NCI-H2196 treated with DMSO at 0.1 percent for 48 hours (cell line): ENCODE data around the gene SLC6A13.

ENCODE experiments used
- DNase-seq: peaks from one replicate; lab custom pipeline; 2025; ENCODE audit not compliant: unreplicated experiment; lab: John Stamatoyannopoulos, UW

SLC6A13 gene

DNA sequence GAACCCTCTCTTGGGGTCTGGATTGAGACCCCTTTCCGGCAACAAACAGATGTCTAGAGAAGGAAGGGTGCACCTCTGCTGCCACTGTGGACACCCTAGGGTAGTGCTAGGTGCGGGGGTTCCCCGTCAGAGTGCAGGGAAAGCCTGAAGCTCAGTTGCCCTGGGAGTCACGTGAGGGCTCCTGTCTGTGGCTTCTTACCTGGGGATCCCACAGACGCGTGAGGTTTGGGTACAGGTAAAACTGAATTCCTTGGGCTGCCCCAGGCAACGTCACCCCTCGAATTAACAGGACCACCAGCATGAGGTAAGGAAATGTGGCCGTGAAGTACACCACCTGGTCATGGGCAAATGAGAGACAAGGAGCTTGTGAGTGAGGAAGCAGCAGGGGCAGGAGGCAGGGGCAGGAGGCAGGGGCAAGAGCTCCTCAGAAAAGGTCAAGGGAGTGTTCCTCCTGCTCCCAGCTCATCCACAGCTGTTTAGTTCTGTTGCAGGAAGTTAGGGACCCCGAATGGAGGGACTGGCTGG, 27.7 kb downstream of the SLC6A13 start:
- no peak for DNase-seq

DNA sequence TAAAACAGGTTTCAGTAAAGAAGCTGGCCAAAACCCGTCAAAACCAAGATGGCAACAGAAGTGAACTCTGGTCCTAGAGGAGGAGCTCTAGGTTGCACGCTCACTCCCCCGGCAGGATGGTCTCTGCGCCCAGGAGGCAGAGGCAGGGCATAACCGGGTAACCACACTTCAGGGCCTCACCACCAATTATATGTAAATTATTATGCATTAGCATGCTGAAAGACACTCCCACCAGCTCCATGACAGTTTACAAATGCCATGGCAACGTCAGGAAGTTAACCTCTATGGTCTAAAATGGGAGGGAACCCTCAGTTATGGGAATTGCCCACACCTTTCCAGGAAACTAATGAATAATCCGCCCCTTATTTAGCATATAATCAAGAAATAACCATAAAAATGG, 28.6 kb downstream of the SLC6A13 start:
- DNase-seq: no peak

DNA sequence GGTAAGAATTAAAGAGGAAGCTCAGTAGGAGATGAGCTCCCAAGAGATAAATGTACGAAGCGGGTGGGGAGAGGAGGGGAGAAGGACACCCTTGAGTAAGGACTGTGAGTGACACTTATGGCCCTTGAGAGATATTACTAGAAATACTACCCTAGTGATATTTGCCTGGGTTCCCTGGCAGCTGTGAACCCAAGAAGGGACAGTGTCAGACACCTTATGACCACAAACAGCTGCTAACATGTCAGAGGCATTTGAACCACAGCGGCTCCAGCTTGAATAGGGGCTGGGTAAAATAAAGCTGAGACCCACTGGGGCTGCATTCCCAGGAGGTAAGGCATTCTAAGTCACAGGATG, 29.0 kb downstream of the SLC6A13 start:
- DNase-seq: no peak

DNA sequence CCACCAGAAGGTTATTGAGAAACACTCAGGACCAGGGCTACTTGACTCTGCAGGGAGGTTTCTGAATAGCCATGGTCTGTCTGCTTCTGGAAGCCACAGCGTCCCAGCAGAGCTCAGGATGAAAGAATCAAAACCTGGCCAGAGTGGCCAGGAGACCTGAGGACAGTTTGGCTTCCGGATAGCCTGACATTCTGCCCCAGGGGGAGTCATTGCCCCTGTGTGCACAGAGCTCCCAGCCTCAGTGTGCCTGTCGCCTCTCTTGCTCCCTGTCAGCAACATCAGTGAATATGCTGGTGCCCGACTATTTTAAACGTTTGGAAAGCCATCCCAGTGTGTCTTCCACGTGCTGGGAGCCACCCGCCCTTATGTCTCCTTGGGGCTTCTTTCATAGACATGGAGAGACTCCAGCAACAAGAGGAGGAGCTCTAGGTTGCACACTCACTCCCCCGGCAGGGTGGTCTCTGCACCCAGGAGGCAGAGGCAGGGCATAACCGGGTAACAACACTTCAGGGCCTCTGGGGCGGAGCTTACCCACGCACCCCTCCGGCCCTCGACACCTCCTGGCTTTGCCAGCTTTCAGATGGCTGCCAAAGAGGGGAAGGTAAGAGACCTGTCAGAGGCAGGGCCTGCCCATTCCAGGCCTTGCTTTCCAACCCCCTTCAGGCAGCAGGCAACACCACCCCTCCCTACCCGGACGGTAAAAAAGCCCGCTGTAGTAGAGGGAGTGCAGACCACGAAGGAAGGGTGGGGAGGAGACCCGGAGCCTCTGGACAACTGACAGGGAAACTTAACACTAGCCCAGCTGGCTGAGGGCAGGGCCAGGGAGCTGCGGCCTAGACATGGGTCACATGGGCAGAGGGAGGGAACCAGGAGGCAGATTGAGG, 29.7 kb downstream of the SLC6A13 start:
- no peak for DNase-seq

DNA sequence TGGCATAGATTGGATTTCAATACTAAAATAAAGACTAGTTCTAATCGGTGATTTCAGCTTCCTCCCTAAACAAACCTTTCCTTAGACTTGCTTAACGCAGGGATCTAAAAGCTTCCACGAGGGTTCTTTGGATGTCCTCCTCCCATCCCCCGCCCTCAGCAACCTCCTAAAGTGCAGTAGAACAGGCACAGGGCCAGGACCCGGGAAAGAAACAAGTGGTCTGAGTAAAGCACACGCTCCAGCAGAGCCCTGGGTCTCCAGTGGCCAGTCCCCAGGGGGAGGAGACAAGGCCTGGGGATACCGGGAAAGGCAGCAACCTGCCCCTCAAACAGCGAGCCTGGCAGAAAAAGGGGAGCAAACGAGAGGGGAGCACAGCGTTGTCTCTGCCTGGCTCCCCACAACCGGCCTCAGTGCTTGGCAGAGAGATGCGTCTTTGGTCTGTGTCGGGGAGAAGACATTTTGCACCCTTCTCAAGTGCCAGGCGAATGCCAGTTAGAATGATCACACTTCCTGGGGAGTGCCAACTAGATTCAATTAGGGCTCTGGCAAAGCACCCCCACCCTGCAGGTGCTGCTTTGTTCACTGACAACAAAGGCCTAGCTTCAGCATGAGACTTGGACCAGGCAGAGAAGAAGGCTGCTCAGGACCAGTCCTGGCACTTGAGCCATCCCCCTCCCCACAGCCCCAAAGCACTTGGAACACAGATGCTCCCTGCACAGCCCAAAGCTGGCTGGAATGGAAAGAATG, 31.5 kb downstream of the SLC6A13 start:
- DNase-seq: peak; percentile 3

DNA sequence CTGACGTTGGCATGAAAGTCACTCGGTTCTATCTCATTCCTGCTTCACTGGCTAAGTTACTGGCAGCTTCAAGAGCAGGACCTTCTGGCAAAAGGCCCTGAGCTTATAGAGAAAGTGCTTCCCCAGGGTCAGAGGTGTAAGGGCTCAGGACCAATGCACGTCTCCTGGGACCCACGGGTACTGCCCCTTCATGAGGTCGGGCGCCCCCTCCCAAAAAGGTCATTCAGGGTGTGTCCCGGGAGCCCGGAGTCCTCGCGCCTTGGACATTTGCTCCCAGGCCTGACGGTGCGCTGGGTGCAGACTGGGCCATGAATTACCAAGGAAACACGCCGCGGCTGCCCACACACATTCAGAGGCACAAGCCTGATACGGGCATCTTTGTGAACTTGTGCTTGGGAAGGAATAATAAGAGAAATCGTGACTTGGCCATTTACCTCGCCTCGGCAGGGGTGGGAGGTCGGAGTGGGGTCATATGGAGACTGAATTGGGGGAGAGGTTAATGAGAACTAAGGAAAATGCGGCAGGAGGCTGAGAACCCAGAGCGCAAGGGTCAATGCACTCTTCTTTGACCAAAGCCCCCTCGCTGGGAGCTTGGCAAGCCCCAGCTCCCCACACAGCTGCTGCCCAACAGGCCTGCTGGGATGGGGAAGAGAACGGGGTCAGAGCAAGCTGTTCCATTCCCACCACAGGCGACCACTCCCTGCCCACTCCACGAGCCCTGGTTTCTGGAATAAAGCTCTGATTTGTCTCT, 33.0 kb downstream of the SLC6A13 start:
- no peak for DNase-seq

DNA sequence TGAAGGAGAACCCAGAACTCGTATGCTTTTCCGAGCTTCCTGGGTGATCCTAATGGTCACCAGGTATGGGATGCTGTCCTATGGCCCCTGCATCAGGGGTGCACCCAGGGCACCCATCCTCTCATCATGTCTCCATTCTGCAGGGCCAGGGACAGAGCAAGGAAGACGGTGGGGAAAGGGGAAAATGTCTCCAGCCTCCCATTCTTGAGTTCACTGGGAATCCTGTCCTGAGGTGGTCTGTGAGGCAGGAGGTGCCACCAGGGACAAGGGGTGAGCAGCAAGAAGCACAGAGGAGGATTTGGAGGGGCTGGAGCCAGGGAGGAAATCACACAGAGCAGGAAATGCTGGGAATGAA, 33.8 kb downstream of the SLC6A13 start:
- no peak for DNase-seq

DNA sequence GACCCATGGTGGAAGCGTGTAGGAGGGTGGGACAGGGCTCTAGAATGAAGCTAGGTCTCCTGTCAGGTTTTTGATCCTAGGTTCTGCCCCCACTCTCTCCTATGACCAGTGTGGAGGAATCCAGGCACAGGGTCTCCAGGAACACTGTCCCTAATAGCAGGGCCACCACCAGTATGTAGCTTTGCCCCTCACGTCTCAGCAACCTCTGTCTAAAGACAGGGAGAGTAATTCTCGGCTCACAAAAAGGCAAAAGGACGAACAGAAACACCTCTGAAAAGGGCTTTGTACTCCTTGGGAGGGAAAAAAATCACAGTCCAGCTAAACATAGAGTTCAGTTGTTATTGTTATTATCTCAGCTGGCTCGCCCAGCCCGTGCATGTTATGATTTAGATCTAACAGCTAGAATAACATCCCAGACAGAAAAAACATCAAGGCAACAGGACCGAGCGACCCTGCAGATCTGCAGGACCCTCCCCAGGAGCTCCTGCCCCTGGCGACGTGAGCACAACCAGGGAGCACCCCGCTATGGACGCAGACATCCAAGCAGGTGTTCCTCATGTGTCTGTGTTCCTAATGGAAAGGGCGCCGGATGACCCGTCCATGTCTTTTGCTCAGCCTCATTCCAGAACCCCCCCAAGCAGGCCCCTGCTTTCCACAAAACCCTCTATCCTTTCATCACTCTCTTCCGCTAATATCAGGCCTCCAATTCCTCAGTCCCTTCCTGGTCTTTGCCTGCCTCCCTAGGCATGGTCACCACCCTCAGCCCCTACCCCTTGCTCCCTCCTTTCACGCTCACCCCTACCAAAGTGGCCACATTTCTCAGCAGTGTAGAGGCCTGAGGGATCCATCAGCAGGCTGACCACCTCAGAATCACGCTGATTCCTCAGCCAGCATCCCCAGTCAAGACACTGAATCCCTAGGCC, 34.5 kb downstream of the SLC6A13 start:
- DNase-seq: no peak

DNA sequence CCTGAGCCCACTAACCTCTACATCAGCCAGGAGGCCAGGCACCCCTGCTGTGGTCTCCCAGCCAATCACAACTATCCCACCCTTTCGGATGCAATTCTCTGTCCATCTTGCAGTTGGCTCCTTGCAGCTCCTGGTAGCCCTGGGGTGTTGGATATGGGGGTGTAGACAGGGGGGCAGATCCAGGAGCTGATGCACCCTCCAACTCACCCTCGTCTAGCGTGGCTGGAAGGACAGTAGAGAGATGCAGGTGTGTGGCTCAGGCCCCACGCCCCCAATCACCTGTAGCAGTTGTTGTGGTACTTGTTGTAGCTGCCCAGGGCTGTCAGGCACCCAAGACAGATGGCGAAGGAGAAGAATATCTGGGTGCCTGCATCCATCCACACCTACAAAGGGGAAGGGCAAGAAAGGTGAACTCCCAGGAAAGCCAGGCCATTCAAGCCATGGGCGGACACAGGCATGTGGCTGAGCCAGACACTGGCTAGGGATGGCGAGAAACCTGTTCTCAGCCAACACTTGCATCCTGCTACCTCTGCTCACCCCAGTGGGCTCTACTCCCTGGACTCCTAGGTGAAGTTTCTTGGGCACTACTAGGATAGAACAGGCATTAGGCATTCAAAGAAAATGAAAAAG, 35.2 kb downstream of the SLC6A13 start:
- no peak for DNase-seq

DNA sequence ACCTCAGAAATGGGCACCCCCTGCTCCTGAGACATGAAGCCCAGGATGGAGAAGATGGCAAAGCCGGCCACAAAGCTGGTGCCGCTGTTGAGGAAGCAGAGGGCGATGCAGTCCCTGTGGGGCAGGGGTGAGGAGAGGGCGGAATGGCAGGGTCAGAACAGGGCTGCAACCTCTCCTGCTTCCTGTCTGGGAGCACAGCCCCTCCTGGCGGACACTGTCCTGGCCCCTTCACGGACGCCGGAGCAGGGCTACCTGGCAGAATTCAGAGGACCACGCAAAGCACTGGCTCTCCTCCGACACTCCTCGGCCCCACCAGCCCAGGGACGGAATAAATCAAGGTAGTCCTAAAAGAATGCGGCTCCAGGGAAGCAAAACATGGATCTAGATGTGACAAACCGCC, 36.2 kb downstream of the SLC6A13 start:
- no peak for DNase-seq

DNA sequence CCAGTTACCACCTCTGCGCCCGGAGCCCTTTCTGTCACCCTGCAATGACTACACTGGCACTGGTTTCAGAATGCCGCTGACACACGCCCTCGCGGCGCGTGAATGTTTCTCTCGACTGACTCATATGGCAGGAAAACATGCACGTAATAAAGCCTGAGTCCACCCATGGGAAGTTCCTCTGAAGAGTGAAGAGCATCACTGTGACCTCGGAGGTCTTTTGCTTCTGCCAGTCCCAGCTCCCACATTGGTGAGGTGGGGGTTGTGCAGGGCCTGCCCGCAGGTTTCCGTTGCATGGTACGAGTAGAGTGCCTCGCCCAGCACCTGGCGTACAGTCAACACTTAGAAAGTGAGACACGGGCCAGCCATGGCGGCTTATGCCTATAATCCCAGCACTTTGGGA, 37.6 kb downstream of the SLC6A13 start:
- DNase-seq: no peak

DNA sequence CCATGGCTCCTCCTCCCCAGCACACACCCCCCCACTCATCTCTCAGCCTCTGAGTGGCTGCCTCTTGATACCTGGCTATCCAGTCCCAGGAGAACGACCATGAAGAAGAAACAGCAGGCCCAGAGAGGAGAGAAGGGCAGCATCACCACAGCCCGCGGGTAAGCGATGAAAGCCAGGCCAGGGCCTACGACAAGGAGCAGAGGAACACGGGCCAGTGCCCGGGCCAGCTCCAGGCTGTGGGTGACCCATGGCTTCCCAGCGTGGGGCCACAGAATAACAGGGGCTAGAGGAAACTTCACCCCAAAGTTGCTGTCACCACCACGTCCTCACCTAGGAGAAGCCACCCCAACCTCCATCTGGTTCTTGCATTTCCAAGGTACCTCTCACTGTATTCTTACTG, 38.3 kb downstream of the SLC6A13 start:
- DNase-seq: no peak

DNA sequence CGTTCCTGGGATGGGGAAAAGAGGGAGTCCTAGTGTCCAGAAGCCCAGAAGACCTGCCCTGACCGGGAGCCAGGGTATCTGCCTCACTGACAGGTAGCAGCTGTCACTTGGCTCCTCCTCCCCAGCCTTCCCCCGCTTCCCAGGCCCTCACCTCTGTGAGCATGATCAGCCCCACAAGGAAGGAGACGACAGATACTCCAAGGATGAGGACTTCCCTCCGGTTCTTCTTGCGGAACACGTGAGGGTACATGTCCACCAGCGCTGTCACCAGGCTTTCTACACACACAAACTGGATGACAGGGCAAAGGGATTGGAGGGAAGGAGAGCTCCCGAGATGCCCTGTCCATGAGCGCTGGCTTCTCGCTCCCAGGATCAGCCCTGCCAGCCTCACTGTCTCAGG, 38.8 kb downstream of the SLC6A13 start:
- DNase-seq: no peak

DNA sequence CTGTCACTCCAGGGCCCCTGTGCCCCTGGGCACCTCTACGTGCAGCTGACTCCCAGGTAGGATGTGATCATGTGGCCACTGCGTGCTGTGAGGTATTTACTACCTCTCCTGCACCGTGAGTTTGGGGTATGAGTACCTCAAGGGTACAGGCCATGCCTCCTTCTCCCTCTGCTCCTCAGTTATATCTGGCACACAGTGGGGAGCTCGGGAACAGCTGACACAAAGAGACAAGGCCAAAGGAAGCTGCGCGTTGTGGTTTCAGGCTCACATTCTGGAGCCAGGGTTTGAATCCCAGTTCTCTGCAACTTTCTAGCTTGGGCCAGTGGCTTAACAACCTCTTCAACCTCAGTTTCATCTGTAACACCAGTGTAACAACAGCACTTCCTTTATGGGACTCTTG, 40.9 kb downstream of the SLC6A13 start:
- no peak for DNase-seq

DNA sequence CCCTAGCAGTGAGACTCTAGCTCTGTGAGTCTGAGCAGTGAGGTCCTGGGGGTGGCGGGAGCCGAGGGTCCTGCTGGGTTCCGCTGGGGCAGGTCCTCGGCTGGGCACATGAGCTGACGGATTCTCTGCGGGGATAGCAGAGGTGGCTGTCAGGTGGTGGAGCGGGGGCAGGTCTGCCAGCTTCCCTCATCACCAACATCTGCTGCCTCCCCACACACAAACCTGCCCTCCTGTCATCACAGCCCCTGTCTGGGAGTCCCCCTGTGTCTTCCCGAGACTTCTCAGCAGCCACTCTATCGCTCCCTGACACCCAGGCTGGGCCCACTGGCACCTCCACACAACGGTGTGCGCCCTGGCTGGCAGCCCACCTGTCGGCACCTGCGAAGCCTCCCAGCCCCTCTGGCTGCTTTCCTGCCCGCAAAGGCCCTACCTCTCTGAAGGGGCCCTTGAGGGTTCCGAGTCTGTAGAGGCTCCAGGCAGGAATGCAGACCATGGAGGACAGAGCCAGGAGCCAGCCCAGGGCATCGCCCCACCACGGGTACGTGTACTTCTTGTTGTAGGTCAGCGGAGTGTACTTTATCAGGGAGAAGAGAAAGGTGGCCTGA, 41.6 kb downstream of the SLC6A13 start:
- no peak for DNase-seq

DNA sequence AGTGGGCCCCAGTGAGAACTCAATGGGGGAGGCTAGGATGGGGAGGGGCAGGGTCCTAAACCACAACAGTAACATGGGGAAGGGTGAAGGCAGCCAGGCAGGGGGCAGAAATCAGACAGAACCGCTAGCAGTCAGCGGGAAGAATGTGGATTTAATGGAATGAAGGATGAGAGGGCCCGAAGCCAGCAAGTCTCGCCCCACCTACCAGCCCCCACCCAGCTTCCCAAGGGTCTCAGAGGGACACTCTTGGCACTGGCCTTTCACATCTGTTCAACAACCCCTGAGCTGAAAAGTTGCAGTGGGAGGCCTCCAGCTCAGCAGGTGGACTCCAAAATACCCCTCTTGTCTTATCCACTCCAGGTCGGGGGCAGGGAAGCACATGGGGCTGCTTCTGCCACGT, 42.1 kb downstream of the SLC6A13 start:
- DNase-seq: no peak

DNA sequence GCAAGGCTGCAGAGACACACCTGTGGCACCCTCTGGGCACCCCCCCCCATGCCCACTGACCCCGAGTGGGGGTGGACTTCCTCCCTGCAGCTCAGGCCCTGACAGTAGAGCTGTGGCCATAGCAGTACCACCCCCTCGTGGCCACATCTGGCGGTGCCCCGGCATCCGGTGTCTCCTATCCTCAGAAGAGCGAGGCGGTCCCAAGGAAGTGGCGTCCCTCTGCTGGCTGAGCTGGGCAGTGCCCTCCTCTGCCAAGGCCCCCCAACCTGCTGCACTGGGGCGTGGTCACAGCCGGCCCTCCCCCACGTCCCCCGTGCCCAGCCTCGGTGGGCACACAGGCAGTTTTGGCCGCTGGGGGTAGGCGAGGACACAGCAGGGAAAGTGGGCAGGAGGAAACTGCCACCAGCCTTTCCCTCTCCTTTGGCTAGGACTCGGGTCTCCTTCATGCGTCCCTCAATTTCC, 42.7 kb downstream of the SLC6A13 start:
- DNase-seq: peak; percentile 9

DNA sequence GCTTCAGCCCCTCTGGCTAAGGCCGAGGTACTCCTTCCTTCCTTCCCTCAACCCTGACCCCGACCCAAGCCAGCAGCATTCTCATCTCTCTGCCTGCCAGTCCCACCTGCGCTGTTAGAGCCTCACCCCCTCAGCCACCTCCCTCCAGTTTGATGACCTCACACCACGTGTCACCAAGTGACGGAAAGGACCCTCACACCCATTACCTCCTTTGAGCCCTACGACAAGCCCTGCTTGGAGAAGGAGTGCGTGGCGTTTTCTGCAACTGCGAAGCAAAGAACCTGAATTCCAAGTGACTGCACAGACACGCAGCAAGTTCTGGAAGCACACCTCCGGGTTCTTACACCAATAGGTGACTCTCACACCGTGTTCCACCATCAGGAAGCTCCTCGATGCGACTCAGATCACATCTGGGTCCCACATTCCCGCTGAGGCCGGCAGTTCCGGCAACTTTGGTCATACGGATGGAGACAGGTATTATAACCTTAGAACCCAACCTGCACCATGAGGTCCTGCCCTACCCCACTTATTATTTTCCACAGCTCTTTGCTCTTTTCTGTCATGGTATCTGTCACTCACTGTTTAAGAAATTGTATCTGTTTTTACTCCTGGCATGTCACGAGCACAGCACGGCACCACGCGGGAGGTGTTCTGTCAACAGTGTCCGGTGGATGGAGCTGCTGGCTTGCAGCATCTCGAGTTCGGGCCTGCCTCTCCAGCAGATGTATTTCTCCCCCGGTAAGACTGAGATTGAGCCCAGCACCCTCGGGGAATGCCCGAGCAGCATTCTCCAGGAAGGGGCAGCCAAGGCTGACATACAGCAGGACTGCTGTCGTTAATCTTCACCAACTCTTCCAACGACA, 43.7 kb downstream of the SLC6A13 start:
- DNase-seq: no peak

DNA sequence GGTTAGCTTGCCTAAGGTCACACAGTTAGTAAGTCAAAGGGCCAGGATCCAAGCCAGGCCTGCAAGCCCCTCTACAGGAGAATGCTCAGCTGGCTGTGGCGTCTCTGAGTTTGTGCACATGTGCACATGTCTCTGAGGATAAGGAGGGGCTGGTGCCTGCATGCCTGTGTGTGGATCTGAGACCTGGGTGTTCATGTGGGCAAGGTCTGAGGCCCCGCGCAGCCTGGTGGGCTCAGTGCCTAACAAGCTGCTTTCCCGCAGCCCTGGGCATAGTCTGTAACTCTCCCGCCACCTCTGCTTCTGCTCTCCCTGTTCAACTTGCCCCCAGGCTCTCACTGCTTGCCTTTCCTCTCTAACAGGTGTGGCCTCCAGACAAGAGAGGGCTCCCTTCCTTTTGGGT, 44.4 kb downstream of the SLC6A13 start:
- no peak for DNase-seq
